CD8-positive, alpha-beta memory T cell (primary cell): ENCODE data around the gene PSMB8. TPM values are rescaled to one million over a fixed set of nuclear protein-coding genes. Genes with fewer than 3 reads are reported as not detected.

Experiments used
- CTCF ChIA-PET: fragments of 350-600 bp; sonication (Branson Sonifier 250); formaldehyde crosslinking; loops from one replicate; lab custom pipeline; 2021; ENCODE audit warnings: antibody characterized with exemption; lab: Charles Lee
- POLR2A ChIA-PET: fragments of 350-600 bp; sonication (Branson Sonifier 250); formaldehyde crosslinking; loops from one replicate; lab custom pipeline; 2021; ENCODE audit warnings: antibody characterized with exemption; lab: Charles Lee
- DNase-seq, 5 donors: peaks; one replicate each; pipeline versions ENCODE4 v3.0.0 to v3.0.0-alpha.2; 2020 to 2022; ENCODE audit warnings: mixed read lengths in 1 of 5
- H3K27ac ChIP-seq: one replicate; pipeline ENCODE4 v1.7.0; 2013; ENCODE audit warnings: low read depth, mild to moderate bottlenecking, low read length, moderate library complexity
- H3K27me3 ChIP-seq: 2 replicates; pipeline ENCODE4 v1.7.0; 2013; ENCODE audit warnings: low read length, mild to moderate bottlenecking; ENCODE audit not compliant: insufficient read depth, poor library complexity, severe bottlenecking
- H3K36me3 ChIP-seq: 2 replicates; pipeline ENCODE4 v1.7.0; 2013; ENCODE audit warnings: mild to moderate bottlenecking, low read length, moderate library complexity; ENCODE audit not compliant: insufficient read depth
- H3K4me1 ChIP-seq: 2 replicates; pipeline ENCODE4 v1.7.0; 2013; ENCODE audit warnings: mild to moderate bottlenecking, low read length, moderate library complexity; ENCODE audit not compliant: insufficient read depth
- H3K4me3 ChIP-seq: 2 replicates; pipeline ENCODE4 v1.7.0; 2013; ENCODE audit warnings: mild to moderate bottlenecking, low read length
- H3K9me3 ChIP-seq: 2 replicates; pipeline ENCODE4 v1.7.0; 2013; ENCODE audit warnings: mild to moderate bottlenecking, low read length
- H3K27ac Mint-ChIP-seq, 8 donors: one replicate each; pipeline ENCODE4 v1.8.0; 2020 to 2021; ENCODE audit warnings: mixed read lengths in 8 of 8, mild to moderate bottlenecking in 6 of 8, inconsistent platforms in 3 of 8, moderate library complexity in 3 of 8
- H3K27me3 Mint-ChIP-seq, 2 donors: one replicate each; pipeline ENCODE4 v1.8.0; 2020 to 2021; ENCODE audit warnings: mixed read lengths in 2 of 2, mild to moderate bottlenecking in 1 of 2, moderate library complexity in 1 of 2
- H3K36me3 Mint-ChIP-seq, 3 donors: one replicate each; pipeline ENCODE4 v1.8.0; 2020 to 2021; ENCODE audit warnings: mixed read lengths in 3 of 3, inconsistent platforms in 1 of 3, mild to moderate bottlenecking in 1 of 3
- H3K4me1 Mint-ChIP-seq, 3 donors: one replicate each; pipeline ENCODE4 v1.8.0; 2020 to 2021; ENCODE audit warnings: mixed read lengths in 3 of 3, inconsistent platforms in 1 of 3, mild to moderate bottlenecking in 1 of 3
- H3K4me3 Mint-ChIP-seq, 7 donors: one replicate each; pipeline ENCODE4 v1.8.0; 2020 to 2021; ENCODE audit warnings: mixed read lengths in 7 of 7, mild to moderate bottlenecking in 6 of 7, moderate library complexity in 4 of 7, inconsistent platforms in 2 of 7
- H3K9me3 Mint-ChIP-seq, 5 donors: one replicate each; pipeline ENCODE4 v1.8.0; 2020 to 2022; ENCODE audit warnings: mixed read lengths in 5 of 5, mild to moderate bottlenecking in 3 of 5, moderate library complexity in 2 of 5, inconsistent platforms in 1 of 5
- polyA plus RNA-seq: library from polyadenylated mRNA; unstranded; fragments of 300-500 nt; fragmentation: Illumina TruSeq; gene quantifications from one replicate; pipeline ENCODE4 v1.2.3, GENCODE V29; 2021
- total RNA-seq, 2 experiments: library from RNA; stranded (reverse); gene quantifications; one replicate each; pipeline ENCODE4 v1.2.3, GENCODE V29; 2021

Gene PSMB8
- total RNA-seq (100 to 1,000 TPM; 311 to 326 TPM), polyA plus RNA-seq (422 TPM)

DNA sequence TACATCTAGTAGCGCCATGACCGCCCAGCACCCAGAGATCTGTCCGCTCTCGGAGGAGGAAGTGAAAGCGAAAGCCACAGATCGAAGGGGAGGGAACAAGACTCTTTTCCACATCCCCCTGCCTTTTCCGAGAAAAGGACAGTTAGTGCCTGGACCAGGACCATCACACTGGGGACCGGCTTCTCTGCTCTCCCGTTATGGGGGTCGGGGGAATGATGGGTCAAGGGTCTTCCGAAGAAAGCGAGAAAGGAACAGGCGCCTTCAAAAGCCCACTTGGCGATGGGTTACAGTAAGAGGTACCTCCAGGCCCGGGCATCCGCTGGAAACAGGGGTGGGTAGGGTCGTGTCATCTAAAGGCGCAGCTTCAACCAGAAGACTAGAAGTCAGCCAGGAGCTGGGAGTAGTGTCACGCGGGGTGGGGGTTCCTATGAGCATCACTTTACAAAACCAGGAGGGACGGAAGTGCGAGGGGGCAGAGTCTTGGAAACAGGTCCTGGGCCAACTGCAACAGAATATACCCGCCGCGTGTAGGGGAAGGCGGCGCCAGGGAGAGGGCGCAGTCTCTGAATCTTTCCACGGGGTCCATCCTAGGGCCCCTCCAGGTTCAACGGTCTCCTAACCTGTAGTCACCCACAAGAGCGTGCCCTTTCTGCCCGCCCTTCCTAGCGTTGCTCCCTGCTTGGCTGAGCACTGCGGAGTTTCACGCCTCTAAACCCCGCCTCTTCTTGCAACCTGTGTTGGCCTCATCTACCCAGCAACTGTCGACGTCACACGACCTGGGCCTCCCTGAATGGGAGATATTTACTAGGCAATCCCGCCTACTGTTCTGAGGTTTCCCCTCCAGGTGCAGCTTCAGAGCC is at the start of gene PSMB8:
Gene PSMB8 (minus strand): TSS at position 69 of the 860 bp plus-strand sequence. CDS start 51 bp downstream, at position 18.
- peak; percentile 93 to 99 (median 97) for DNase-seq
- ChIA-PET CTCF (interaction anchor here (0.6 to 10.6 kb wide), 11 partner anchors 10 to 433 kb away, joined by 3 to 190 read pairs (median 9); partner anchors contain the start of genes B3GALT4, BRD2, HLA-DMA and PSMB9), POLR2A (interaction anchor here (0.5 to 10.1 kb wide), 10 partner anchors 11 to 1382 kb away, joined by 3 to 350 read pairs (median 3); partner anchors contain the start of genes BRD2, HLA-DPB1, PSMB9 and TAP1)
- Histone ChIP-seq H3K4me3 (peak within 1 kb of the TSS; percentile 99), H3K4me1 (peaks cover 78% of the 10 kb centered on the region), H3K27ac (peak within 1 kb of the TSS; percentile 99), H3K9me3 (no peaks in the 10 kb centered on the region), H3K27me3 (no peaks in the 10 kb centered on the region), H3K36me3 (peaks cover 56% of the 10 kb centered on the region)
- H3K9me3 Mint-ChIP-seq = no peaks in the 10 kb centered on the region
- H3K36me3 Mint-ChIP-seq = peaks cover 51 to 93% (median 53%) of the 10 kb centered on the region in 3 donors
- peak within 1 kb of the TSS; percentile 94 to 99 (median 97) for H3K4me3 Mint-ChIP-seq
- H3K27ac Mint-ChIP-seq = peak within 1 kb of the TSS; percentile 96 to 100 (median 100)
- H3K27me3 Mint-ChIP-seq = peaks cover 0 to 3% of the 10 kb centered on the region in 2 donors
- peaks cover 76 to 83% (median 82%) of the 10 kb centered on the region in 3 donors for H3K4me1 Mint-ChIP-seq

GRCh38 chr6:32890831-32891230 is 47.0 kb upstream of the PSMB8 start:
- ChIA-PET CTCF (interaction anchor here (2.0 kb wide), 1 partner anchor 94 kb away, joined by 8 read pairs; no protein-coding TSS in a partner anchor), POLR2A (interaction anchor here (0.5 to 0.6 kb wide), 2 partner anchors 64 to 91 kb away, joined by 3 read pairs; no protein-coding TSS in a partner anchor)
- peaks cover 0 to 1% of the 10 kb centered on the region in 2 donors for H3K27me3 Mint-ChIP-seq
- H3K4me3 Mint-ChIP-seq = peak overlapping the region in 1 of 7 donors; percentile 98
- H3K27ac Mint-ChIP-seq = no peak overlapping the region
- H3K36me3 Mint-ChIP-seq = peaks cover 0 to 9% (median 0%) of the 10 kb centered on the region in 3 donors
- Histone ChIP-seq H3K4me3 (no peak overlapping the region), H3K9me3 (no peaks in the 10 kb centered on the region), H3K27me3 (no peaks in the 10 kb centered on the region), H3K27ac (no peak overlapping the region), H3K36me3 (no peaks in the 10 kb centered on the region), H3K4me1 (peaks cover 14% of the 10 kb centered on the region)
- H3K4me1 Mint-ChIP-seq = peaks cover 13 to 22% (median 15%) of the 10 kb centered on the region in 3 donors
- no peak for DNase-seq
- no peaks in the 10 kb centered on the region for H3K9me3 Mint-ChIP-seq

- CTCF ChIA-PET = interaction anchor here (1.5 to 2.0 kb wide), 2 partner anchors 51 to 95 kb away, joined by 4 to 8 read pairs; partner anchors contain the start of gene TAP2
These were observed 45.7 kb upstream of the PSMB8 start for GRCh38 chr6:32889533-32889932.

DNA sequence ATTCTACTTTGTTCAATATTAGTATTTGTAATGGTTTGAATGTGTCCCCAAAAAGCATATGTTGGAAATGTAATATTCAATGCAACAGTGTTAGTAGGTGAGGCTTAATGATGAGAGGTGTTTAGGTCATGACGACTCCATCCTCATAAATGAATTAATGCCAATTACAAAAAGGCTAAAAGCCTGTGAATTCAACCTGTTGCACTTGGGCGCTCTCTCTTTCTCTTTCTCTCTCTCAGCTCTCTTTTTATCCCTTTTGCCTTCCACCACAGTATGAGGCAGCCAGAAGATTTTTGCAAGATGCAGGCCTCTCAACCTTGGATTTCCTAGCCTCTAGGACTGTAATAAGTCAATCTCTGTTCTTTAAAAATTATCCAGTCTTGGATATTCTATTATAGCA is 44.7 kb upstream of the PSMB8 start:
- DNase-seq = no peak
- Mint-ChIP-seq H3K27ac (no peak overlapping the region), H3K27me3 (no peaks in the 10 kb centered on the region), H3K9me3 (no peaks in the 10 kb centered on the region), H3K4me1 (peaks cover 0 to 3% (median under 1%) of the 10 kb centered on the region in 3 donors), H3K4me3 (no peak overlapping the region), H3K36me3 (no peaks in the 10 kb centered on the region)
- Histone ChIP-seq H3K36me3 (no peaks in the 10 kb centered on the region), H3K4me3 (no peak overlapping the region), H3K27ac (no peak overlapping the region), H3K4me1 (peaks cover 2% of the 10 kb centered on the region), H3K27me3 (no peaks in the 10 kb centered on the region), H3K9me3 (no peaks in the 10 kb centered on the region)
- ChIA-PET CTCF (interaction anchor here (1.3 to 2.0 kb wide), 3 partner anchors 65 to 96 kb away, joined by 6 to 9 read pairs (median 8); no protein-coding TSS in a partner anchor), POLR2A (interaction anchor here (0.7 kb wide), 1 partner anchor 21 kb away, joined by 4 read pairs; no protein-coding TSS in a partner anchor)

More at GRCh38 chr6:32889533-32889932, 45.7 kb upstream of the PSMB8 start:
- peaks cover 6% of the 10 kb centered on the region for H3K4me1 ChIP-seq
- no peak overlapping the region for H3K27ac ChIP-seq
- H3K4me3 ChIP-seq = no peak overlapping the region
- no peak for DNase-seq
- no peaks in the 10 kb centered on the region for H3K27me3 Mint-ChIP-seq
- POLR2A ChIA-PET = interaction anchor here (0.8 kb wide), 1 partner anchor 83 kb away, joined by 3 read pairs; no protein-coding TSS in a partner anchor
- H3K4me3 Mint-ChIP-seq = no peak overlapping the region
- peaks cover 0 to 5% (median 0%) of the 10 kb centered on the region in 3 donors for H3K36me3 Mint-ChIP-seq
- peaks cover 0 to 9% (median 3%) of the 10 kb centered on the region in 3 donors for H3K4me1 Mint-ChIP-seq
- no peaks in the 10 kb centered on the region for H3K9me3 Mint-ChIP-seq
- H3K27ac Mint-ChIP-seq = no peak overlapping the region
- H3K27me3 ChIP-seq = no peaks in the 10 kb centered on the region
- no peaks in the 10 kb centered on the region for H3K36me3 ChIP-seq
- no peaks in the 10 kb centered on the region for H3K9me3 ChIP-seq

GRCh38 chr6:32887616-32888015 is 43.8 kb upstream of the PSMB8 start:
- H3K9me3 ChIP-seq = no peaks in the 10 kb centered on the region
- ChIA-PET CTCF (interaction anchor here (1.3 to 1.4 kb wide), 2 partner anchors 66 to 97 kb away, joined by 6 to 9 read pairs; no protein-coding TSS in a partner anchor), POLR2A (interaction anchor here (0.7 kb wide), 1 partner anchor 20 kb away, joined by 4 read pairs; no protein-coding TSS in a partner anchor)
- H3K27ac ChIP-seq = no peak overlapping the region
- H3K27ac Mint-ChIP-seq = peak overlapping the region in 2 of 8 donors; percentile 26 to 56
- no peaks in the 10 kb centered on the region for H3K36me3 Mint-ChIP-seq
- H3K9me3 Mint-ChIP-seq = no peaks in the 10 kb centered on the region
- H3K27me3 Mint-ChIP-seq = no peaks in the 10 kb centered on the region
- no peaks in the 10 kb centered on the region for H3K36me3 ChIP-seq
- no peak for DNase-seq
- no peak overlapping the region for H3K4me3 Mint-ChIP-seq
- no peaks in the 10 kb centered on the region for H3K4me1 ChIP-seq
- no peaks in the 10 kb centered on the region for H3K27me3 ChIP-seq
- H3K4me1 Mint-ChIP-seq = no peaks in the 10 kb centered on the region
- no peak overlapping the region for H3K4me3 ChIP-seq

DNA sequence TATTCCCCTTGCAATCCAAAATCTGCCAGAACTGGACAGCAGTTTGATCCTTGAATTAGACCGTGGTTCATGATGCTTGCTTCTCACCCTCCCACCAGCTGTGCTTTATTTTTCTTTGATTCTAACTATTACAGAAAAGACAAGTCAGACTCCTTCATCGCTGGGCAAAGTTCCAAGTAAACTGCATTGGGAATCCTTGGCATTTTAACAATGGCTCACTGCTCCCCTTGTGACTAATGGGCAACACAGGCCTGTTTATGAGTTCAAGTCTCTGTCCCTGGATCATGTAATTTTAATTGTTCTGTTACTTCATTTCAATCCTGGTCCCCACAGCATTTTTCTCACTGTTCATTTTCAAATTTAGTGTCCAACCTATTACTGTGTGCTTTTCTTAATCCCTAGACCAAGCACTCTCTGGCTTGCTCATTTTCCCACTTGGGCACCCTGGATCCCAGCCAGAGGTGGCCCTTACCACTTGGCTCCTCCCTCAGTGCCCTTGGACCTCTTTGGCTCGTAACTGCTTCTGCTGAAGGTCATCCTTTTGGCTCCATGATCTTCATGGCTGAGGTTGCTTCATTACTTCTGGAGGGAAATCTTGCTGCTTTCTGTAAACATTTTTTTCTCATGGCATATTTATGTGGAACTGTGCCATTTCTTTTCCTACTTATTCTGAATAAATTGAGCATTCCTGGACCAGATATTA is 43.0 kb upstream of the PSMB8 start:
- CTCF ChIA-PET = interaction anchor here (1.2 to 5.4 kb wide), 13 partner anchors 29 to 101 kb away, joined by 3 to 64 read pairs (median 8); partner anchors contain the start of genes HLA-DMA and HLA-DMB
- Mint-ChIP-seq H3K27ac (no peak overlapping the region), H3K4me3 (no peak overlapping the region), H3K36me3 (peaks cover 0 to under 1% (median 0%) of the 10 kb centered on the region in 3 donors), H3K4me1 (no peaks in the 10 kb centered on the region), H3K9me3 (no peaks in the 10 kb centered on the region), H3K27me3 (no peaks in the 10 kb centered on the region)
- Histone ChIP-seq H3K36me3 (no peaks in the 10 kb centered on the region), H3K27ac (no peak overlapping the region), H3K9me3 (no peaks in the 10 kb centered on the region), H3K27me3 (no peaks in the 10 kb centered on the region), H3K4me3 (no peak overlapping the region), H3K4me1 (no peaks in the 10 kb centered on the region)
- POLR2A ChIA-PET = interaction anchor here (1.4 kb wide), 1 partner anchor 85 kb away, joined by 8 read pairs; no protein-coding TSS in a partner anchor
- no peak for DNase-seq

GRCh38 chr6:32885698-32886286 is 41.9 kb upstream of the PSMB8 start:
- H3K9me3 Mint-ChIP-seq = no peaks in the 10 kb centered on the region
- peak overlapping the region in 1 of 7 donors; percentile 3 for H3K4me3 Mint-ChIP-seq
- H3K36me3 Mint-ChIP-seq = peaks cover 0 to 5% (median 2%) of the 10 kb centered on the region in 3 donors
- no peaks in the 10 kb centered on the region for H3K27me3 Mint-ChIP-seq
- DNase-seq = peak in 2 of 5 donors; percentile 62 to 68
- ChIA-PET CTCF (interaction anchor here (0.6 to 5.4 kb wide), 25 partner anchors 13 to 108 kb away, joined by 3 to 64 read pairs (median 5); partner anchors contain the start of genes HLA-DMA, HLA-DMB and TAP2), POLR2A (interaction anchor here (0.6 to 1.4 kb wide), 5 partner anchors 47 to 1538 kb away, joined by 3 to 8 read pairs (median 3); partner anchors contain the start of genes HLA-DMB and TAP2)
- H3K4me1 ChIP-seq = no peaks in the 10 kb centered on the region
- no peak overlapping the region for H3K27ac ChIP-seq
- no peak overlapping the region for H3K4me3 ChIP-seq
- no peak overlapping the region for H3K27ac Mint-ChIP-seq
- no peaks in the 10 kb centered on the region for H3K27me3 ChIP-seq
- H3K4me1 Mint-ChIP-seq = no peaks in the 10 kb centered on the region
- no peaks in the 10 kb centered on the region for H3K9me3 ChIP-seq
- H3K36me3 ChIP-seq = no peaks in the 10 kb centered on the region
